ENCODE results near the gene ADARB2.

Gene ADARB2

DNA sequence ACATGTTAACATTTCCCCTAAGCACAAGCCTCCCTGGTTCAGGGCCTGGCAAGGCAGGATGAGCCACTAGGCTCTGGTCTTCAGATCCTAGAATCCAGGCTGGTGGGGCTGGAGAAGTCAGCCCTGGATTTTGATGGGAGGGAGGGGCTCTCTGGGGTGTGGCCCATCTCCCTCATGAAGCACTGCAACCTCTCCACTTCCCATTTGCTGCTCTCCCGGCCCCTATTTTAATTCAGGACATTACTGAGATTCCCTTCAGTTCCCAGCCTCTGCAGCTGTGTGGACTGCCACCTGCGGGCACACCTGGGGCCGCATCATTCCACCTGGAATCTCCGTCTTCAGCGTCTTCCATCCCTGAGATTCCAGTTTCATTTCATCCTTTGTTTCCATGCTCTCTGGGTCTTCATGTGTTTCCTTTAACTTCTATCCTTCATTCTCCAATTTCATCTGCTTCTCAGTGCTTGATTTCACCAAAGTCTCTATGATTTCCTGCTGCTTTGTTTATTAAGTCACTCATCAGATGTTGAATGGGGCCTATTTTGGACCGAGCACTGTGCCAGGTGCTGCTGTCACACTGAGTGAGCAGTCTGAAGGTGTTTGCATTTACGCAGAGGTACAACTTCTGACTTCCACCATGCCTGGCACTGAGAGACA is 427.6 kb downstream of the ADARB2 start:
- no peak for DNase-seq (ENCODE audit: low read depth)

DNA sequence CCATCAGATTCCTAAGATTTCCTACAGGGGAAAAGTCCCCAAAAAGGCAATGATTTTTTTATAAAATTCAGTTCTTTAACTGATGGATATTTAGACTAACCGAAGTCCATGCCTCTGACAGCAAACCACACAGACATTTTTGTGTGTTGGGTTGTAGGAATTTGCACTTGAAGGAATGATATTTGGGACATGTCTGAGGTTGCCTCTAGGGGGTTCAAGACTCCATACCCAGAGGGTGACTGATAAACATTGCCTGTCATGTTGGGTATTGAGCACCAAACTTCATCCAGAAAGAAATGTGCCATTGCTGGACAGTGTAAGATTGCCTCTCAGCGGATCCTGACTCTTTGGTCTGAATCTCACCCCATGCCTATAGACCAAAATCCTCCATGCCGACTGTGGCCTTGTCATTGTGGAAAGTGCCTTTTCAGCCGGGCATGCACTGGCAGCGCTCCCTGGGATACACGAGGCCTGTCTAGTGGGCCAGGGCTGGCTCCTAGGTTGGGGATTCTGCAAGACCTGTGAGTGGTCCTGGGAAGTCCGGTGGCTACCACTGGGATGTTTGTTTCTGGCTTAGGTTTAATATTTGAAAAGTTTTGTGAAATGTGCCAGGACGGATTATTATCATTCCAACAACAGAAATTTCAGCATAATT is 428.2 kb downstream of the ADARB2 start:
- no peak for DNase-seq (ENCODE audit: low read depth)

DNA sequence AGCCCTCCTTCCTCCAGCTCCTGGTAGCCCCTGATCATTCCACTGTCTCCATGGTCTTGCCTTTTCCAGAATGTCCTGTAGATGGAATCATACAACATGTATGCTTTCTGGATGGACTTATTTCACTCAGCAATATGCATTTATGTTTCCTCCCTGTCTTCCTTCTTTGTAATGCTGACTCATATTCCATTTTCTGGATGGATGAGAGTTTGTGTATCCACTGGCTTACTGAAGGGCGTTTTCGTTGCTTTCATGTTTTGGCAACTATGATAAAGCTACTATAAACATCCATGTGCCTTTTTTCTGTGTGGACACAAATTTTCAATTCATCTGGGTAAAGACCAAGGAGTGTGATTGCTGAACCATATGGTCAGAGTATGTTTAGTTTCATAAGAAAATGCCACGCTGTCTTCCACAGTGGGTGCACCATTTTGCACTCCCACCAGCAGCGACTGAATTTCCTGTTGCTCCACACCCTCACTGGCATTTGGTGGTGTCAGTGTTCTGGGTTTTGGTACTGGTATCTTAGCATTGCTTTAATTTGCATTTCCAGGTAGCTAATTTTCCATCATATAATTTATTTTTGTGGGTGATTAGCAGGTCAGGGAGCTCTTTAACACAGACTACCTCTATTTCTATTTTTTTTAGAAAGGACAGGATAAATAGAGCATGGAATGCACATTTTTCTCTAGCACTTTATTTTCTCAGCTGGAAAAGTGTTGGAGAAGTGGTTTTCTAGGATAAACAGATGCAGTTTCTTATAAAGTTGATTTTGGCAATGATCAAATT is 429.0 kb downstream of the ADARB2 start:
- DNase-seq (ENCODE audit: low read depth), result no peak

DNA sequence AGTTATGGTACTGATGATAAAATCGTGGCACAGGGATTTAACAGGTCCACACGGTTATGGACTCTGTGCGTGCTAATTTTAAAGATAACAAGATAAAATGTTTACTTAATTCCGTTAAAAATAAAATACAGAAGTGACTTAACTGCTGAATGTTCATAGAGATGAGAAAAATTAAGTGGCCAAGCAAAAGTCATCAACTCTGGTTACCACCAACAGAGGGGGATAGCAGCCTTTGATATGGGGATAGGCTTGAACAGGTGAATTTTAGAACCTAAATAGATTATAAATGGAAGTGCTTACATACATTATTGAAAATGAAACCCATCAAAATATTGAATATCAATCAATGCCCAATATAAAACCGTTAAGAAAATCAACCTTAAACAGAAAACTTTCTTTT is 436.2 kb downstream of the ADARB2 start:
- no peak for DNase-seq (ENCODE audit: low read depth)

DNA sequence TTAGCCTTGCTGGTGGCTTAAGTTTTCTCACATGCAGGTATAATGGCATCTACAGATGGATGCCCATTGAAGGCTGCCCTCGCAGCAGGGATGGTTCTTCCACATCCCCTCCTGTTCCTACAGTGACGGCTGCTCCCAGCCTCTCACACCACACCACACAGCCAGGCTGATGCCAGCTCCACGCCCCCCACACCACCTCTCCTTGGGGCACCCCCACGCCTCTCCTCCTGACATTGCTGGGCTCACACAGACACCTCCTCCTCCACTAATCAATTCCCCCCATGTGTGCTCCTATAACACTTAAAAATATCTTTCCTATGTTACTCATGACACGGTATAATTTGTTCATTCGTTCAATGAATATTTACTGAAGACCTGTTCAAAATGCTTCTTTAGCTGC is 437.1 kb downstream of the ADARB2 start:
- no peak for DNase-seq (ENCODE audit: low read depth)

GRCh38 chr10:1299041-1299726 is 438.1 kb downstream of the ADARB2 start:
- DNase-seq (ENCODE audit: low read depth), result no peak

DNA sequence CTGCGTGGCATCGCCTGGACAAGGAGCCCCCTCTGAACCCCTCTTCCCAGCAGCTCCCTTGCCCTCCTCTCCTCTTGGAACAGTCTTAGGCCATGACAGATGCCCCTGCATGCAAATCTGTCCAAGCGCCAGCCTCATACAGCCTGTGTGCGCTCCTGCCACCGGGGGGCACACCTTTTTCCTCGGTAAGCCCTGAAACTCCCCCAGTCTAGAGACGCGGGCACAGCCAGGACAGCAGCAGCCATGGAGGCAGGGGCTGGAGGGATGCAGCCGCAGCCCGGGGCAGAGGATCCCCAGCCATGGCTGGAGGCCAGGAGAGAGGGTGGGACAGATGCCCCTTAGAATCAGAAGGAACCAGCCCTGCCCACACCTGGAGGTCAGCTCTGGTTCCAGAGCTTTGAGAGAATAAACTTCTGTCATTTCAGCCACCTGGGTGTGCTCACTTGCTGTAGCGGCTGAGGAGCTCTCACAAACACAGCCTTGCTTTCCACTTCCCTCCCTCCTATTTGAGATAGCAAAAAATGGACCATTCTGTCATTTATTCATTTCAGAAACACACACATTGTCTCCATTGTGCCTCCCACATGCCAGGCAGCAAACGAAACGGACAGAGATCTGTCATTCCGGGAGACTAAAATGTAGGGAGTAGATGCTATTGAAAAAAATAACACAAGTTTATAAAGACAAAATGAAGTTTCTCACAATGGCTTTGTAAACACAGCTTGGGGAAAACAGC is 439.6 kb downstream of the ADARB2 start:
- no peak for DNase-seq (ENCODE audit: low read depth)

- DNase-seq (ENCODE audit: low read depth), result no peak
Measured at GRCh38 chr10:1295756-1296480, 441.4 kb downstream of the ADARB2 start.

- DNase-seq (ENCODE audit: low read depth), result no peak
Measured at GRCh38 chr10:1294748-1295147, 442.6 kb downstream of the ADARB2 start.

GRCh38 chr10:1293636-1294435 is 443.5 kb downstream of the ADARB2 start:
- DNase-seq (ENCODE audit: low read depth), result no peak

DNA sequence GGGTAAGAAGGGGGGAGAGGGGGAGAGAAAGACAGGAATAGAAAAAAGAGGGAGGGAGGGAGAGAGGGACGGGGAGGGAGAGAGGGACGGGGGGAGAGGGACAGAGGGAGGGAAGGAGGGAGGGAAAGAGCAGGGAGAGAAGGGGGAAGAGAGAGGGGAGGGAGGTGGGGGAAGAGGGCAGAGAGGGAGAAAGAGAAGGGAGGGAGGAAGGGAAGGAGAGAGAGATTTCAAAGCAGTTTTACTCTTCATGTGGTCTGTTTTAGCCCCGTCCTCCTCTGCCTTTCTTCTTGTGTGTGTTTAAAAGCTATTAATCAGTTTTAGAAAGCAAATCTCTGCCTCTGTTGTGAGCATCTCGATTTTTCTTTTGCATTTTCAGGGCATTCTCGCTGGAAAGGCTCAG is 444.2 kb downstream of the ADARB2 start:
- DNase-seq (ENCODE audit: low read depth), result no peak

- DNase-seq (ENCODE audit: low read depth), result no peak
Measured at GRCh38 chr10:1292611-1293031, 444.7 kb downstream of the ADARB2 start.

DNA sequence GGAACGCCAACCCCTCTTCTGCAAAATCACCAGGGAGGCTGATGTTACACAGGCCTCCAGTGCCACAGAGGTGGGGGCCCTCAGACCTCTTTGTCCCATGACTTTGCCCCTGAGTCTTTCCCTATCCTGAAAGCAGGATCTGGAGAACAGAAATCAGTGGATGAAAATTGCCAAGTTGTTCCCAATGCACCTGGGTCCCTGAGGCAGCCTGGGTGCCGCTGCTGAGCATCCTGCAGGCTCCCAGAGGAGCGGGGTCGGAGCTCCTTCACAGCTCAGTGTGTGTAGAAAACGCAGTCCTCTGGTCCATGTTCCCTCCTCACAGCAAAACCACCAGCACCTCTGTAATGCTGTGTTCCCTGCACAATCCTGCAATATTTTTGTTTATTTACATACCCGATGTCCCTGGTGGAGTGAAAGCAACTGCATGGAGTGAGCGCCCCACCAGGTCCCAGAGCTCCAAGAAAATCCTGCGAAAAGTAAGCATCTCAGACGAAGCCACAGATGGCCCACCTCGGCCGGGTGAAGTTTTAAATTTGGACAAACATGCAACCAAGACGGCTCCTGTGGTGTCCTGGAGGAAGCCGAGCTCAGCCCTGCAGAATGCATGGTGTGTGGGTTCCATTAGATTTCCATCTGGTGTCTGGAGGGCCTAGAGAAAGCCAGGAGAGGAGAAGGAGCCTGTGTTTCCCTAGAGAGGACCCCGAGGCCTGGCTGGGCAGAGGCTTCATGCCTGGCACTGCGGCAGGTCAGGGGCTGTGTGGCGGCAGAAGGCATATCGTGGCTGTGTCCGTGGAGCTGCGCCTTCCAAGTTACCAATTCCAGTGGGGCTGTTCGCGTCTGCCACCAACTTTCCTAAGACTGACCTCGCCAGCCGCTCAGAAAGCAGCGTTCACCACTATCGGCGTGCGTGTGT is 445.9 kb downstream of the ADARB2 start:
- DNase-seq (ENCODE audit: low read depth), result no peak

DNA sequence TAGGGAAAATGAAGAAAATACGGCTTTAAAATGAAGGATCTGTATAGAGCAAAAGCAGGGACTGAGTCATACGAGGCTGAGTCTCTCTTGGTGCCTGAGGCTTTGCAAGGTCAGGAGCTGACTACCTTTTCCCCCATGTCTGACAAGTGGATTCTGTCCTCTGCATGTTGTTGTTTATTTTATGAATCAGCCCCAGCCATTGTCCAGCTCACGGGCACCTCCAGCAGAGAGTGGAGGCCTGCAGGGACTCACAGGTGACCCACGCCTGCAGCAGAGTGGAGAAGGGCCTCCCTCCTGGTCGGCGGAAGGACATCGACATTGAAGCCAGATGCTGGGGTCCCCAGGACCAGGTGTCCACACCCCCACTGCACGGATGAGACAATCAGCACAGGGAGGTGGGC is 447.3 kb downstream of the ADARB2 start:
- DNase-seq (ENCODE audit: low read depth), result no peak

- DNase-seq (ENCODE audit: low read depth), result no peak
Measured at GRCh38 chr10:1289591-1289990, 447.7 kb downstream of the ADARB2 start.

DNA sequence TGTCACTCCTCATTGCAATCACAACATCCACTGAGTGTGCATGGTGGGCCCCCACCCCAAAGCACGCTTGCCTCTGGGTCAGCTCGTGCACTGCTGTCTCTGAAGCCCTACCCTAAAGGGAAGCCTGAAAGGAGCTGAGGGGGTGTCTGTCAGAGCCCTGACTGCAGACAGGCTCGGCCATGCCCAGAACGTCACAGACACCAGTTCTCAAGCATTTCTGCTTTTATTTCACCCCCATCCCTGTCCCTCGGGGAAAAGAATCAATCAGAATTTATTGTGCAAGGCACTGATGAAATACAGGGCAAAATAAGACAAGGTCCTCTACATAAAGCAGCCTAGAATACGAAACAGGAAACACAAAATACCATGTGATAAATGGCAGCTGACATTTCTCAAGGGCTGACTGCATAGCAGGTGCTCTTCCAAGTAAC is 449.3 kb downstream of the ADARB2 start:
- DNase-seq (ENCODE audit: low read depth), result no peak

GRCh38 chr10:1287487-1287886 is 449.8 kb downstream of the ADARB2 start:
- no peak for DNase-seq (ENCODE audit: low read depth)

- no peak for DNase-seq (ENCODE audit: low read depth)
Measured at GRCh38 chr10:1284076-1284475, 453.2 kb downstream of the ADARB2 start.

- no peak for DNase-seq (ENCODE audit: low read depth)
Measured at GRCh38 chr10:1281405-1281782, 455.9 kb downstream of the ADARB2 start.
